ENCODE results near the gene TEAD3. TPM values are rescaled to one million over a fixed set of nuclear protein-coding genes. Genes with fewer than 3 reads are reported as not detected.

The TEAD3 gene
- total RNA-seq, 1 donor from 2014 or later, result 23.8 TPM

- H3K36me3 ChIP-seq (ENCODE audit: control insufficient read depth, insufficient read depth, low read length), result no peaks in the 10 kb centered on the region
- no peak for TF ChIP-seq CTCF (IDR thresholded peaks at IDR 0.05; ENCODE audit: insufficient read depth, low read length, poor library complexity, severe bottlenecking)
- no peak overlapping the region for H3K4me3 ChIP-seq (ENCODE audit: low read depth, low read length)
- no peak for DNase-seq (ENCODE audit: low read depth)
- no peaks in the 10 kb centered on the region for H3K27me3 ChIP-seq (ENCODE audit: control insufficient read depth, insufficient read depth, low read length)
Measured at GRCh38 chr6:35483490-35483889, 13.4 kb downstream of the TEAD3 start.

- no peak for DNase-seq (ENCODE audit: low read depth)
- no peak for TF ChIP-seq CTCF (IDR thresholded peaks at IDR 0.05; ENCODE audit: insufficient read depth, low read length, poor library complexity, severe bottlenecking)
- H3K36me3 ChIP-seq (ENCODE audit: control insufficient read depth, insufficient read depth, low read length), result no peaks in the 10 kb centered on the region
- no peak overlapping the region for H3K4me3 ChIP-seq (ENCODE audit: low read depth, low read length)
- no peaks in the 10 kb centered on the region for H3K27me3 ChIP-seq (ENCODE audit: control insufficient read depth, insufficient read depth, low read length)
Measured at GRCh38 chr6:35483062-35483461, 13.8 kb downstream of the TEAD3 start.

- Histone ChIP-seq H3K27me3 (ENCODE audit: control insufficient read depth, insufficient read depth, low read length) (no peaks in the 10 kb centered on the region), H3K4me3 (ENCODE audit: low read depth, low read length) (no peak overlapping the region), H3K36me3 (ENCODE audit: control insufficient read depth, insufficient read depth, low read length) (no peaks in the 10 kb centered on the region)
- no peak for DNase-seq (ENCODE audit: low read depth)
- no peak for TF ChIP-seq CTCF (IDR thresholded peaks at IDR 0.05; ENCODE audit: insufficient read depth, low read length, poor library complexity, severe bottlenecking)
Measured at GRCh38 chr6:35481226-35481625, 15.7 kb downstream of the TEAD3 start.

- TF ChIP-seq CTCF (IDR thresholded peaks at IDR 0.05; ENCODE audit: insufficient read depth, low read length, poor library complexity, severe bottlenecking), result no peak
- no peak for DNase-seq (ENCODE audit: low read depth)
- H3K27me3 ChIP-seq (ENCODE audit: control insufficient read depth, insufficient read depth, low read length), result no peaks in the 10 kb centered on the region
- no peak overlapping the region for H3K4me3 ChIP-seq (ENCODE audit: low read depth, low read length)
- H3K36me3 ChIP-seq (ENCODE audit: control insufficient read depth, insufficient read depth, low read length), result no peaks in the 10 kb centered on the region
Measured at GRCh38 chr6:35480176-35480575, 16.7 kb downstream of the TEAD3 start.

- Histone ChIP-seq H3K36me3 (ENCODE audit: control insufficient read depth, insufficient read depth, low read length) (peaks cover 1% of the 10 kb centered on the region), H3K4me3 (ENCODE audit: low read depth, low read length) (no peak overlapping the region), H3K27me3 (ENCODE audit: control insufficient read depth, insufficient read depth, low read length) (no peaks in the 10 kb centered on the region)
- no peak for TF ChIP-seq CTCF (IDR thresholded peaks at IDR 0.05; ENCODE audit: insufficient read depth, low read length, poor library complexity, severe bottlenecking)
- no peak for DNase-seq (ENCODE audit: low read depth)
Measured at GRCh38 chr6:35478259-35478658, 18.6 kb downstream of the TEAD3 start.

- H3K4me3 ChIP-seq (ENCODE audit: low read depth, low read length), result no peak overlapping the region
- no peak for TF ChIP-seq CTCF (IDR thresholded peaks at IDR 0.05; ENCODE audit: insufficient read depth, low read length, poor library complexity, severe bottlenecking)
- no peak for DNase-seq (ENCODE audit: low read depth)
- no peaks in the 10 kb centered on the region for H3K27me3 ChIP-seq (ENCODE audit: control insufficient read depth, insufficient read depth, low read length)
- peaks cover 1% of the 10 kb centered on the region for H3K36me3 ChIP-seq (ENCODE audit: control insufficient read depth, insufficient read depth, low read length)
Measured at GRCh38 chr6:35477551-35478179, 19.2 kb downstream of the TEAD3 start.

Measured in kidney epithelial cell (primary cell).